Measurements from ENCODE around the gene CKAP2L.

DNA sequence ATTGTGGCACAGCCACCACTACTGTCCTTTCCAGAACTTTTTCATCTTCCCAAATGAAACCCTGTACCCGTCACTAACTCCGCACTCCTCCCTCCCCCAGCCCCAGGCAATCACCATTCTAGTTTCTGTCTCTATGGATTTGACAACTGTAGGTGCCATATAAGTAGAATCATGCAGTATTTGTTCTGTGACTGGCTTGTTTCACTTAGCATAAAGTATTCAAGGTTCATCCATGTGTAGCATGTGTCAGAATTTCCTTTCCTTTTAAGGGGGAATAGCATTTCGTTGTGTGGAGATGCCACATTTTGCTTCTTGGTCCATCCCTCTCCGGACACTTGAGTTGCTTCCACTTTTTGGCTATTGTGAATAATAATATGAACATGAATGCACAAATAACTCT, 842 bp upstream of the CKAP2L start:
- no peak for TF ChIP-seq EZH2phosphoT487 (IDR thresholded peaks at IDR 0.05; ENCODE audit: unreplicated experiment)
- TF ChIP-seq, protein P1, sequence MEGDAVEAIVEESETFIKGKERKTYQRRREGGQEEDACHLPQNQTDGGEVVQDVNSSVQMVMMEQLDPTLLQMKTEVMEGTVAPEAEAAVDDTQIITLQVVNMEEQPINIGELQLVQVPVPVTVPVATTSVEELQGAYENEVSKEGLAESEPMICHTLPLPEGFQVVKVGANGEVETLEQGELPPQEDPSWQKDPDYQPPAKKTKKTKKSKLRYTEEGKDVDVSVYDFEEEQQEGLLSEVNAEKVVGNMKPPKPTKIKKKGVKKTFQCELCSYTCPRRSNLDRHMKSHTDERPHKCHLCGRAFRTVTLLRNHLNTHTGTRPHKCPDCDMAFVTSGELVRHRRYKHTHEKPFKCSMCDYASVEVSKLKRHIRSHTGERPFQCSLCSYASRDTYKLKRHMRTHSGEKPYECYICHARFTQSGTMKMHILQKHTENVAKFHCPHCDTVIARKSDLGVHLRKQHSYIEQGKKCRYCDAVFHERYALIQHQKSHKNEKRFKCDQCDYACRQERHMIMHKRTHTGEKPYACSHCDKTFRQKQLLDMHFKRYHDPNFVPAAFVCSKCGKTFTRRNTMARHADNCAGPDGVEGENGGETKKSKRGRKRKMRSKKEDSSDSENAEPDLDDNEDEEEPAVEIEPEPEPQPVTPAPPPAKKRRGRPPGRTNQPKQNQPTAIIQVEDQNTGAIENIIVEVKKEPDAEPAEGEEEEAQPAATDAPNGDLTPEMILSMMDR (conservative IDR thresholded peaks at IDR 0.05; ENCODE audit: low read depth in 2 of 2), result no peak

All from GM23338 (cell line).